ENCODE results near the gene SLC22A14.
A peak's percentile ranks its signal among the peaks of the same experiment; 100 is the strongest.
"Not testable (repeated sequence)": the region's sequence is repeated elsewhere in the genome, so short reads cannot be mapped to it uniquely, and the experiment has no call there.

The SLC22A14 gene, protein sequence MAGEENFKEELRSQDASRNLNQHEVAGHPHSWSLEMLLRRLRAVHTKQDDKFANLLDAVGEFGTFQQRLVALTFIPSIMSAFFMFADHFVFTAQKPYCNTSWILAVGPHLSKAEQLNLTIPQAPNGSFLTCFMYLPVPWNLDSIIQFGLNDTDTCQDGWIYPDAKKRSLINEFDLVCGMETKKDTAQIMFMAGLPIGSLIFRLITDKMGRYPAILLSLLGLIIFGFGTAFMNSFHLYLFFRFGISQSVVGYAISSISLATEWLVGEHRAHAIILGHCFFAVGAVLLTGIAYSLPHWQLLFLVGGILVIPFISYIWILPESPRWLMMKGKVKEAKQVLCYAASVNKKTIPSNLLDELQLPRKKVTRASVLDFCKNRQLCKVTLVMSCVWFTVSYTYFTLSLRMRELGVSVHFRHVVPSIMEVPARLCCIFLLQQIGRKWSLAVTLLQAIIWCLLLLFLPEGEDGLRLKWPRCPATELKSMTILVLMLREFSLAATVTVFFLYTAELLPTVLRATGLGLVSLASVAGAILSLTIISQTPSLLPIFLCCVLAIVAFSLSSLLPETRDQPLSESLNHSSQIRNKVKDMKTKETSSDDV

DNA sequence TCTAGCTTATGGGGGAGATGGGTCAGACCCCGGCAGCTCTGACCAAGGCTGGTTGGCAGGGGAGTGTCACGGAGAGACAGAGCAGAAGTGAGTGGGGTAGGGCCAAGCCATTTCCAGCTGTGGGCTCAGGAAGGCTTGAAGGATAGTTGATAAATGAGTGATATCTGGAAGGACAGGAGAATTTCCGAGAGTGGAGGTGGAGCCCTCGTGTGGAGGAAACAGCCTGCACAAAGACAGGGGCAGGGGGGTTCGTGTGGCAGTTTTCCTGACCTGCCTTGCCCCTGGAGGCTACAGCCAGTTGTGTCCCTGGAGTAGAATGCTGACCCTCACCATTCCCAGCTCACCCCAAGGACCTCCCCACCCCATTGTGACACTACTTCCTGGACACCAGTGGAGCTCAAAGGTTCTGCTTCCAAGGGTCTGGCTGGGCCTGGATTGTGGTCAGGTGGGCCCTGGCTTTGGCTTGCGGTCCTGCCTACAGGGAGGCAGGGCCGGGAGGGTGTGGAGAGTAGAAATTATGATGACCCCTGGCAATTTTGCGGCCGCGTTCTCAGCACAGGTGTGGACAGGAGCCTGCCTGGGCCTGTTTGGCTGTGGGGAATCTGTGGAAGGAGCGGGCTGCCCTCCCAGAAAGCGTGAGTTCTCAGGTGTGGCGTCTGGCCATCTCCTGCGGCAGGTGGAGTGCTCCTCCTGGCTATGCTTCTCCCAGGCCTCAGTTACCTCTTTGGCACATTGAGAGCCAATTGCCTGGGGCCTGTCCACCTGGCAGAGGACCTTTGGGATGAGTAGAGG is at the start of gene SLC22A14:
SLC22A14 (plus strand) TSS at position 400 of the 792 bp plus-strand sequence. CDS start 23,733 bp downstream, outside the sequence.
- TF ChIP-seq, protein P1, sequence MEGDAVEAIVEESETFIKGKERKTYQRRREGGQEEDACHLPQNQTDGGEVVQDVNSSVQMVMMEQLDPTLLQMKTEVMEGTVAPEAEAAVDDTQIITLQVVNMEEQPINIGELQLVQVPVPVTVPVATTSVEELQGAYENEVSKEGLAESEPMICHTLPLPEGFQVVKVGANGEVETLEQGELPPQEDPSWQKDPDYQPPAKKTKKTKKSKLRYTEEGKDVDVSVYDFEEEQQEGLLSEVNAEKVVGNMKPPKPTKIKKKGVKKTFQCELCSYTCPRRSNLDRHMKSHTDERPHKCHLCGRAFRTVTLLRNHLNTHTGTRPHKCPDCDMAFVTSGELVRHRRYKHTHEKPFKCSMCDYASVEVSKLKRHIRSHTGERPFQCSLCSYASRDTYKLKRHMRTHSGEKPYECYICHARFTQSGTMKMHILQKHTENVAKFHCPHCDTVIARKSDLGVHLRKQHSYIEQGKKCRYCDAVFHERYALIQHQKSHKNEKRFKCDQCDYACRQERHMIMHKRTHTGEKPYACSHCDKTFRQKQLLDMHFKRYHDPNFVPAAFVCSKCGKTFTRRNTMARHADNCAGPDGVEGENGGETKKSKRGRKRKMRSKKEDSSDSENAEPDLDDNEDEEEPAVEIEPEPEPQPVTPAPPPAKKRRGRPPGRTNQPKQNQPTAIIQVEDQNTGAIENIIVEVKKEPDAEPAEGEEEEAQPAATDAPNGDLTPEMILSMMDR (IDR thresholded peaks at IDR 0.05; ENCODE audit: borderline replicate concordance, insufficient read depth, low read depth, low read length) = peak; percentile 14; the same call in 1 of the 2 replicates
- H3K4me3 ChIP-seq (ENCODE audit: low read depth, low read length) = no peak within 1 kb of the TSS

DNA sequence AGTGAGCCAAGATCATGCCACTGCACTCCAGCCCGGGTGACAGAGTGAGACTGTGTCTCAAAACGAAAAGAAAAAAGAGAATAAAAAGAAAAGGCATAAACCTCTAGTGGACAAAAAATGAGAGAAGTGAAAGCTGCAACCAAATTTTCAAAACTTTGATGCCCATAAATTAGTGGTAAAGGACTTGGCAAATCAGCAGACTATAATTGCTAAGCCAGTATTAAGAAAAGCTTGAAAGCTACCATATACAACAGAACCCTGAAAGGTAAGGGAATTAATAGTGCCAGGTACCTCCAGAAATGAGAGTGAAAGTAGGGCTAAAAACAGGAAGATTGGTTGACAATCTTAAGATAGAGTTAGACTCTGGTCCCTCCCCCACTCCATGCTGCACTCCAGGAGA is 49.4 kb upstream of the SLC22A14 start:
- no peak overlapping the region for H3K4me3 ChIP-seq (ENCODE audit: low read depth, low read length)
- TF ChIP-seq, protein P1 (IDR thresholded peaks at IDR 0.05; ENCODE audit: borderline replicate concordance, insufficient read depth, low read depth, low read length) = no peak

DNA sequence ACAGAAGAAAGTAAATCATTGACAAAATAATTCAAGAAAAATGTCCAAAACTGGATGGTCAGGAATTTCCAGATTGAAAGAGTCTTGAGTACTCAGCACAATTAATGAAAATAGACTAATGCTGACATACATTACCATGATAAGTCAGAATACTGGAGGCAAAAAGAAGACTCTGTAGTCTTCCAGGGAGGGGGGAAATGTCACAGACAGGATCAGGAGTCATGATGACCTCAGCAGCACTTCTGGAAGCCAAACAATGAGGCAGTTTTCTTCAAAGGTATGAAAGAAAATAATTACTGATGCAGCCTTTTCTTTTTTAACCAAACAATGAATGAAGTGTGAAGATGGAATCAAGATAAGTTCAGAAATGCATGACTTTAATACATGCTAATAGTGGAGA is 46.6 kb upstream of the SLC22A14 start:
- TF ChIP-seq, protein P1 (IDR thresholded peaks at IDR 0.05; ENCODE audit: borderline replicate concordance, insufficient read depth, low read depth, low read length) = no peak
- H3K4me3 ChIP-seq (ENCODE audit: low read depth, low read length) = no peak overlapping the region

DNA sequence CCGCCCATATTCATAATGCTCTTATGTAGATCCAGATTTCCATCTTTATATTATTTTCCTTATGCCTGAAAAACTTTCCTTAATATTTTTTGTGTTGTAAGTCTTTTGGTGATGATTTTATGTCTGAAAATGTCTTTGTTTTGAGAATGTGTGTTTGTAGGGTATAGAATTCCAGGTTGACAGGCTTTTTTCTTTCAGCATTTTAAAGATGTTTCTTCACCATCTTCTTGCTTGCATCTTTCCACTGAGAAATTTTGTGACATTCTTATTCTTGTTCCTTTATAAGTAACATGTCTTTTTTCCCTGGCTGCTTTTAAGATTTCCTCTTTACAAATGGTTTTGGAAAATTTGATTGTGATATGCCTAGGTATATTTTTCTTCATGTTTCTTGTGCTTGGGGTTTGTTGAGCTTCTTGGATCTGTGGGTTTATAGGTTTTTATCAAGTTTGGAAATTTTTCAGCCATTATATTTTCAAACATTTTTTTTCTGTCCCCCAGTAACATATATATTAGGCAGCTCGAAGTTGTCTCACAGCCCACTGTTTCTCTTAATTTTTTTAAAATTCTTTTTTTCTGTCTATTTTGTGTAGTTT is 43.6 kb upstream of the SLC22A14 start:
- H3K4me3 ChIP-seq (ENCODE audit: low read depth, low read length) = no peak overlapping the region
- TF ChIP-seq, protein P1 (IDR thresholded peaks at IDR 0.05; ENCODE audit: borderline replicate concordance, insufficient read depth, low read depth, low read length) = no peak

DNA sequence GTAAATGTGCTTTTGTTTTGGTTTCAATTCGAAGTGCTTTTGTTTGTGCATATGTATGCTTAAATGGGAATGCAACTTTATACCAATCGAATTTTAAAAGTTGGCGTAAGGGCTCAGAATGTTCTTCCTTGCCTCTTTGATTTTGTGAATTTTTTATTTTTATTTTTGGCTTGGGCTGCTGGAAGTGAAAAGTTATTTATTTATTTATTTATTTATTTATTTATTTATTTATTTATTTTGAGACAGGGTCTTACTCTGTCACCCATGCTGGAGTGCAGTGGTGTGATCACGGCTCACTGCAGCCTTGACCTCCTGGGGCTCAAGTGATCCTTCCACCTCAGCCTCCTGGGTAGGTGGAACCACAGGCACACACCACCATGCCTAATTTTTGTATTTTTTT is 39.3 kb upstream of the SLC22A14 start:
- H3K4me3 ChIP-seq (ENCODE audit: low read depth, low read length) = not testable (repeated sequence)

DNA sequence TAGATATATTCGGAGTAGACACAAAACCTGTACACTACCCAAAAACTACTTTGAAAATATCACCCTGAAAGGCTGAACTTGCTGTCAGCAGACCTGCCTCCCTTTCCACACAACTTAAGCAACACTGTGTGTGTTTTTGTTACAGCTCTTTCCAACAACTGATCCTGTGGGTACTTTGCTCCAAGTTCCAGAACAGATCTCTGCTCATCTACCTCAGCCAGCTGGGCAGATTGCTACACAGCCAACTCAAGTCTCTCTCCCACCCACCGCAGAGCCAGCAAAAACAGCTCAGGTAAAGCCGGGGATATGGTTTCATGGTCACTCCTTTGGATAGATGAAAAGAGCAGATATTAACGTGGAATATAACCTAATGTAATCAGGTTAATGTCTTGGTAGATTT is 36.2 kb upstream of the SLC22A14 start:
- TF ChIP-seq, protein P1 (IDR thresholded peaks at IDR 0.05; ENCODE audit: borderline replicate concordance, insufficient read depth, low read depth, low read length) = no peak
- H3K4me3 ChIP-seq (ENCODE audit: low read depth, low read length) = no peak overlapping the region
